ENCODE results near the gene LRRFIP2.
A peak's percentile ranks its signal among the peaks of the same experiment; 100 is the strongest.
"Not testable (repeated sequence)": the region's sequence is repeated elsewhere in the genome, so short reads cannot be mapped to it uniquely, and the experiment has no call there.

Gene LRRFIP2

GRCh38 chr3:37071921-37072320 lies 102.5 kb downstream of the LRRFIP2 start:
- no peak for DNase-seq

- no peak for DNase-seq
These were observed 106.4 kb downstream of the LRRFIP2 start for GRCh38 chr3:37068031-37068430.

GRCh38 chr3:37067577-37067976 lies 106.8 kb downstream of the LRRFIP2 start:
- DNase-seq, result no peak

DNA sequence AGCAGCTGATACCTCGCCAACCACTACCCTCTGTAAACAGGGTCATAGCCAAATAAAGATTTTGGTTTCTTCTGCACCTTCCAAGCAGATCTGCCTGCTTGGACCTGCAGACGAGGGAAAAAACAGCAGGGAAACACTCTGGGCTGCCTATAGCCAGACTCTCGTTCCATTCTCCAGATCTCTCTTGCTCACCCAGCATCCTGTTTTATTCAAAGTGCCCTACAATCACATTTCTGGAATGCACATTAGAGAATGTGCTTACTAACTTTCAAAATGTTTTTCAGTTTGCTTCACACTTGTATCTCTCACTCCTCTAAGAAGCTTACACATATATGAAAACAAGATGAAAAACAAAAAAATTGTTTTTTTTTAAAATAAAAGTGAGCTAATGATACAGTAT lies 109.6 kb downstream of the LRRFIP2 start:
- DNase-seq, result no peak

DNA sequence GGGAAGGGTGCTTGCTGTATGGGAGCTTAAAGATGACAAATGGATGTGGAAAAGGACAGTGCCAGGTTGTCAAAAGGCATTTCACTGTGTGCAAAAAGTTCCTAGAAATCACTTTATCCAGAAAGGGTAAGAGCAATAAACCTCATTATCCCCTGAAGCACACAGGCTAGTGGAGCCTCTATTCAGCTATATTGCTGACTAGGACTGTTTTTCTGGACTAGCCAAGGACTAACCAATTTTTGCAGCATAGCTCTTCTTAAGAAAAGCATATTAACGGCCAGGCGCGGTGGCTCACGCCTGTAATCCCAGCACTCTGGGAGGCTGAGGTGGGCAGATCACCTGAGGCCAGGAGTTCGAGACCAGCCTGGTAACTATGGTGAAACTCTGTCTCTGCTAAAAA lies 116.3 kb downstream of the LRRFIP2 start:
- DNase-seq, result no peak

GRCh38 chr3:37056826-37057225 lies 117.6 kb downstream of the LRRFIP2 start:
- no peak for DNase-seq

- DNase-seq, result not testable (repeated sequence)
These were observed 119.3 kb downstream of the LRRFIP2 start for GRCh38 chr3:37055077-37055476.

- DNase-seq, result no peak
These were observed 120.0 kb downstream of the LRRFIP2 start for GRCh38 chr3:37054370-37054769.

GRCh38 chr3:37053753-37054152 lies 120.6 kb downstream of the LRRFIP2 start:
- no peak for DNase-seq

DNA sequence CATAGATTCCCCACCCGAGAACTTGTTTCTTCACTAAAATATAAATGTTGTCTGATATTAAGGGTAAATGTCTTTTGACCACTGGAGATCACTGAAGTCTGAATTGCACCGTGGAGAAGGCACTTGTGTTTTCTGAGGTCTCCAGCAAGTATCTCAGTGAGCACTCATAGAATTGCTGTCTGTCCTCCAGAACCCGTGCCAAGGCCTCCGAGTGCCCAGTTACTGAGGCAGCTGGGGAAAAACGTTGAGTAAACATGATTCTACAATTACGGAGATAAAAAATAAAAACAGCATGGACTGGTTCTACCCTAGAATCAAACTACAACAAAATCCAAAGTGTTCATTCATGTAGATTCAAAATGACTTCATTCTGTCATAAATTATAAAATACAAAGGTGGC lies 121.0 kb downstream of the LRRFIP2 start:
- DNase-seq, result peak in 12 of 56 donors; percentile 2 to 45 (median 11)

DNA sequence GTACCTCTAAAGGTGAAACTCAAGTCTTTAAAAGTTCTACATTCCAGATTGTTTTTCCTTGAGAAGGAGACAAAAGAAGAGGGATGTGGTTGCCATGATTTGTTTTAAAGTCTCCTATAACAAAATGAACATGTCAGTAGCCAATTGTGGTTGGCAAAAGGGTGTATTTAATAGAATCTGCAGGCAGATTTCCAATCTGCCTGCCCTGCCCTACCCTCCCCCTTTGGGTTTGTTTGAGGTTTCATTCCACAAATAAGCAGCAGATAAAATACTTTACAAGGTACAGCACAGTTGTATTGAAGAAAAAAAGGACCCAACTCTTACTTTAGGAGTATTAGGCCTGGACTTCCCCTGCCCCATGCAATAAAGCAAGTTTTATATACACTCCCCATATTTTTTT lies 121.5 kb downstream of the LRRFIP2 start:
- DNase-seq, result no peak

GRCh38 chr3:37050282-37050681 lies 124.1 kb downstream of the LRRFIP2 start:
- DNase-seq, result peak in 1 of 56 donors; percentile 8

DNA sequence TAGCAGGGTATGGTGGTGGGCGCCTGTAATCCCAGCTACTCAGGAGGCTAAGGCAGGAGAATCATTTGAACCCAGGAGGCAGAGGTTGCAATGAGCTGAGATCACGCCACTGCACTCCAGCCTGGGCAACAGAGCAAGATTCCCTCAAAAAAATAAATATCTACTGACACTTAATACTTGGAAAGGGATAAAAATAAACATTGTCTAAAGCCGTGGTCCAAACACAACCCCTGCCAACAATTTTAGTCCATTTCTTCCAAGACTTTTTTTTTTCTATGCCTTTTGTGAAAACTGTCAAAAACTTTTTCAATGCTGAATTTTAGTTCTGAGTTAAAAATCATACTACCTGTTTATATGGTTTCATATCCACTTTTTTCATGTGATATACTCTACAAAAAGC lies 131.7 kb downstream of the LRRFIP2 start:
- not testable (repeated sequence) for DNase-seq

DNA sequence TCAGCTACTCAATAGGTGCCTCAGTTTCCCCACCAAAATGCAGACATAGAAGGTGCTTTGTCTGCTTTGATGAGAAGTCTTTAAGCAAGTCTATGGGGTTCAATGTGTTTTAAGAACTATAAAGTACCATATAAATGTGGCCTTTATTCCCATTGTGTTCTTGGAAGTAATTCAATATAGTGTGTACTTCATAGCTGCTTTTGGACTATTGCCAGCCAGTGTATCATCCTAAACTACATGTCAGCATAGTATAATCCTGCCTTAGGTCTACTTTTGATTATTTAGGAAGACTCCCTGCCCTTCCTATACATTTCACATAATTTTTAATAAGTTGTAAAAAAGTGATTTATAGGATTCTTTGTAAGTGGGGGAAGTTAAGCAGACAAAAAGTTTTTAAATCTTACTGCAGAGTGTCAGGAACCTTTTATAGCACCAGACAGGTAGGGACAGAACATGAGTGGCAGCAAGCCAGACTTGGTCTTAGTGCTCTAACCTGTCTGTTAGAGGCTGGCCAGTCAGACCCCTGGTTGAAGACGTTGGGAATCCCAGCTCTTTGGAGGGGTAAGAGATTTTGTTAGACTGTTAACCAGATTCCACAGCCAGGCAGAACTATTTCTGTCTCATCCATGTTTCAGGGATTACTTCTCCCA lies 132.7 kb downstream of the LRRFIP2 start:
- no peak for DNase-seq

DNA sequence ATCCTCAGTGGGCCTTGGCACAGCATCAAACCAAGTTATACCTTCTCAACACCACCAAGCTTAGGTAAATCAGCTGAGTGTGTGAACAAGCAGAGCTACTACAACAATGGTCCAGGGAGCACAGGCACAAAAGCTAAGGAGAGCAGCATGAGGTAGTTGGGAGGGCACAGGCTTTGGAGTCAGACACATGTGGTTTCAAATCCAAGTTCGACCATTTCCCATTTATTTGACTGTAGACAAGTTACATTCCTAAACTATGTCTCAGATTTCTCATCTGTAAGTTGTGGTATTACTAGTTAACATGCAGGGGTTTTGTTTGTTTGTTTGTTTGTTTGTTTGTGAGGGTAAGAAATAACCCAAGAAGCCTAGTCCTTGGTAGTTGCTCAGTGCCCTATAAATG lies 134.2 kb downstream of the LRRFIP2 start:
- DNase-seq, result no peak

DNA sequence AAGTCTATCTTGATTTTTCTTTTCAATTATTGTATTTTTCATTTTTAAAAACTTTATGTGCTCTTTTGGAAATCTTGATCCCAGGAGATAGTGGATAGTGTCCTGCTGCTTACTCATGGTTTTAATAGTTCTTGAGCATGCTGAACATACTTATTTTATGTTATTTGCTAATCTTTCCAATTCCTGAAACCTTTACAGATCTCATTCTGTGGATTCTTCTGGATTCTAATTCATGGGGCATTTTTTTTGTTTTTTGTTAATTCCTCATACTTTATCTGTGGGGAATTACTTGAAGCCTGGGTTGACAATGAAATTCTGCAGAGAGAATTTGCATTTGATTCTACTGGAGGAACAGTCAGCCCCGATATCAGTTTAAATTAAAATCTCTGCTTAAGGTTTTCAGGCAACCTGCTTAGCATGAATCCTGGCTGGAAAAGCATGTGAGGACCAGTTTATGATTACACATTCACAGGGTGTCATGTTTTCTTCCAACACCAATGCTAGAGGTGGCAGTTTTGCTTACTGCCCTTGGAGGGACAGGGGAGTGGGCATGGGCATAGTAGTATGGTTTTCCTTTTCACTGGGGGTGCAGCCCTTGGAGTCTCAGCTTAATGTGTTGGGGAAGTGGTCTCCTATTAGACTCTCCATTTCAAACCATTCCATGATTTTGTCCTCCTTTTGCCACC lies 135.1 kb downstream of the LRRFIP2 start:
- DNase-seq, result no peak

DNA sequence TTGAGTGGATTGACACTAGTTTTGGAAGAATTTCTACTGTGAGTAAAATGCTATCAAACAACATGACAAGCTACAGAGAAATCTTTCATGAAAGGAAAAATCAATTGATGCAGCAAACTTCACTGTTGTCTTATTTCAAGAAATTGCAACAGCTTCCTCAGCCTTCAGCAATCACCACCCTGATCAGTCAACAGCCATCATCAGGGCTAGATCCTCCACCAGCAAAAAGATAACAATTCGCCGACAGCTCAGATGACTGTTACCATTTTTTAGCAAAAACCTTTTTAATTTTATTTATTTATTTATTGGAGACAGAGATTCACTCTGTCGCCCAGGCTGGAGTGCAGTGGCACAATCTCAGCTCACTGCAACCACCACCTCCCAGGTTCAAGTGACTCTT lies 137.0 kb downstream of the LRRFIP2 start:
- no peak for DNase-seq

GRCh38 chr3:37032961-37033360 lies 141.4 kb downstream of the LRRFIP2 start:
- DNase-seq, result peak in 20 of 56 donors; percentile 2 to 48 (median 18)

GRCh38 chr3:37031096-37031682 lies 143.2 kb downstream of the LRRFIP2 start:
- DNase-seq, result no peak

GRCh38 chr3:37030588-37030987 lies 143.8 kb downstream of the LRRFIP2 start:
- no peak for DNase-seq

GRCh38 chr3:37029516-37030163 lies 144.7 kb downstream of the LRRFIP2 start:
- DNase-seq, result no peak

- DNase-seq, result no peak
These were observed 145.3 kb downstream of the LRRFIP2 start for GRCh38 chr3:37029111-37029510.
